ENCODE measurements around the gene SMTN.
"Not testable (repeated sequence)": the region's sequence is repeated elsewhere in the genome, so short reads cannot be mapped to it uniquely, and the experiment has no call there.

Gene SMTN

GRCh38 chr22:31055117-31055634 lies 25.9 kb upstream of the SMTN start:
- H3K27ac ChIP-seq = peak overlapping the region; percentile 51
- H3K27me3 ChIP-seq (replicated peaks) = no peaks in the 10 kb centered on the region
- no peaks in the 10 kb centered on the region for H3K36me3 ChIP-seq (replicated peaks)
- DNase-seq = no peak
- in situ Hi-C loops (cut with HindIII; ENCODE audit: low pct_ligation_motif_present, low sequenced_read_pairs) = no loop called here
- TF ChIP-seq CTCF (IDR thresholded peaks at IDR 0.05; ENCODE audit: low read depth, low read length, missing control alignments) = no peak
- no peak overlapping the region for H3K4me3 ChIP-seq (ENCODE audit: low read depth, low read length)

GRCh38 chr22:31055635-31056159 lies 25.4 kb upstream of the SMTN start:
- Histone ChIP-seq H3K27me3 (replicated peaks) (no peaks in the 10 kb centered on the region), H3K36me3 (replicated peaks) (no peaks in the 10 kb centered on the region), H3K27ac (peak overlapping the region; percentile 51), H3K4me3 (ENCODE audit: low read depth, low read length) (no peak overlapping the region)
- TF ChIP-seq CTCF (IDR thresholded peaks at IDR 0.05; ENCODE audit: low read depth, low read length, missing control alignments) = no peak
- in situ Hi-C loops (cut with HindIII; ENCODE audit: low pct_ligation_motif_present, low sequenced_read_pairs) = no loop called here
- DNase-seq = peak; percentile 97

GRCh38 chr22:31056986-31057599 lies 24.0 kb upstream of the SMTN start:
- in situ Hi-C loops (cut with HindIII; ENCODE audit: low pct_ligation_motif_present, low sequenced_read_pairs) = no loop called here

GRCh38 chr22:31059663-31060062 lies 21.5 kb upstream of the SMTN start:
- DNase-seq; in situ Hi-C loops (cut with HindIII; ENCODE audit: low pct_ligation_motif_present, low sequenced_read_pairs); H3K36me3 ChIP-seq (replicated peaks); H3K27ac ChIP-seq; H3K4me3 ChIP-seq (ENCODE audit: low read depth, low read length); H3K27me3 ChIP-seq (replicated peaks): not testable (repeated sequence)

More at GRCh38 chr22:31056986-31057599, 24.0 kb upstream of the SMTN start:
- Histone ChIP-seq H3K27me3 (replicated peaks) (no peaks in the 10 kb centered on the region), H3K27ac (no peak overlapping the region), H3K36me3 (replicated peaks) (no peaks in the 10 kb centered on the region), H3K4me3 (ENCODE audit: low read depth, low read length) (no peak overlapping the region)
- no peak for DNase-seq
- TF ChIP-seq CTCF (IDR thresholded peaks at IDR 0.05; ENCODE audit: low read depth, low read length, missing control alignments) = no peak

- Histone ChIP-seq H3K27me3 (replicated peaks) (no peaks in the 10 kb centered on the region), H3K4me3 (ENCODE audit: low read depth, low read length) (no peak overlapping the region), H3K36me3 (replicated peaks) (no peaks in the 10 kb centered on the region), H3K27ac (no peak overlapping the region)
- in situ Hi-C loops (cut with HindIII; ENCODE audit: low pct_ligation_motif_present, low sequenced_read_pairs) = no loop called here
- no peak for TF ChIP-seq CTCF (IDR thresholded peaks at IDR 0.05; ENCODE audit: low read depth, low read length, missing control alignments)
- DNase-seq = no peak
Observed at GRCh38 chr22:31062566-31063230, 18.4 kb upstream of the SMTN start.

GRCh38 chr22:31064369-31064768 lies 16.7 kb upstream of the SMTN start:
- H3K4me3 ChIP-seq (ENCODE audit: low read depth, low read length) = no peak overlapping the region
- DNase-seq = no peak
- H3K27ac ChIP-seq = no peak overlapping the region
- no peaks in the 10 kb centered on the region for H3K36me3 ChIP-seq (replicated peaks)
- no peaks in the 10 kb centered on the region for H3K27me3 ChIP-seq (replicated peaks)
- in situ Hi-C loops (cut with HindIII; ENCODE audit: low pct_ligation_motif_present, low sequenced_read_pairs) = no loop called here
- TF ChIP-seq CTCF (IDR thresholded peaks at IDR 0.05; ENCODE audit: low read depth, low read length, missing control alignments) = no peak

All from brain microvascular endothelial cell (primary cell).